Measurements from ENCODE around the gene PAPSS1.

PAPSS1 gene

GRCh38 chr4:107742791-107743190 is 22.8 kb upstream of the PAPSS1 start:
- no peak overlapping the region for H3K4me3 ChIP-seq
- H3K27me3 ChIP-seq, result no peaks in the 10 kb centered on the region
- no peaks in the 10 kb centered on the region for H3K9me3 ChIP-seq
- no peak for DNase-seq
- H3K4me1 ChIP-seq, result peaks cover 0 to 16% (median 11%) of the 10 kb centered on the region in 4 donors
- intact Hi-C loops (cut with DNase I; ENCODE audit: low total_unique reads), result no loop called here
- no peak overlapping the region for H3K27ac ChIP-seq
- H3K36me3 ChIP-seq, result no peaks in the 10 kb centered on the region
- no peak for TF ChIP-seq CTCF (IDR thresholded peaks at IDR 0.05)

- DNase-seq, result no peak
- Histone ChIP-seq H3K4me1 (peaks cover 0 to 16% (median 11%) of the 10 kb centered on the region in 4 donors), H3K36me3 (no peaks in the 10 kb centered on the region), H3K9me3 (no peaks in the 10 kb centered on the region), H3K27ac (peak overlapping the region in 1 of 2 donors; percentile 76), H3K4me3 (no peak overlapping the region), H3K27me3 (no peaks in the 10 kb centered on the region)
- no peak for TF ChIP-seq CTCF (IDR thresholded peaks at IDR 0.05)
- intact Hi-C loops (cut with DNase I; ENCODE audit: low total_unique reads), result no loop called here
Observed at GRCh38 chr4:107742196-107742595, 22.2 kb upstream of the PAPSS1 start.

- no peak overlapping the region for H3K4me3 ChIP-seq
- intact Hi-C loops (cut with DNase I; ENCODE audit: low total_unique reads), result no loop called here
- no peaks in the 10 kb centered on the region for H3K27me3 ChIP-seq
- peak overlapping the region; percentile 76 to 80 for H3K27ac ChIP-seq
- TF ChIP-seq CTCF (IDR thresholded peaks at IDR 0.05), result no peak
- DNase-seq, result peak; percentile 60 to 78
- H3K9me3 ChIP-seq, result no peaks in the 10 kb centered on the region
- H3K36me3 ChIP-seq, result no peaks in the 10 kb centered on the region
- peaks cover 0 to 16% (median 11%) of the 10 kb centered on the region in 4 donors for H3K4me1 ChIP-seq
Observed at GRCh38 chr4:107740950-107741701, 21.1 kb upstream of the PAPSS1 start.

- no peak for TF ChIP-seq CTCF (IDR thresholded peaks at IDR 0.05)
- Histone ChIP-seq H3K9me3 (no peaks in the 10 kb centered on the region), H3K4me1 (peaks cover 0 to 16% (median 11%) of the 10 kb centered on the region in 4 donors), H3K36me3 (no peaks in the 10 kb centered on the region), H3K4me3 (no peak overlapping the region), H3K27me3 (no peaks in the 10 kb centered on the region), H3K27ac (peak overlapping the region; percentile 76 to 80)
- DNase-seq, result no peak
- intact Hi-C loops (cut with DNase I; ENCODE audit: low total_unique reads), result no loop called here
Observed at GRCh38 chr4:107740381-107740780, 20.3 kb upstream of the PAPSS1 start.

- no peak overlapping the region for H3K4me3 ChIP-seq
- no peak for TF ChIP-seq CTCF (IDR thresholded peaks at IDR 0.05)
- no peaks in the 10 kb centered on the region for H3K9me3 ChIP-seq
- peaks cover 0 to 16% (median 11%) of the 10 kb centered on the region in 4 donors for H3K4me1 ChIP-seq
- intact Hi-C loops (cut with DNase I; ENCODE audit: low total_unique reads), result no loop called here
- no peaks in the 10 kb centered on the region for H3K36me3 ChIP-seq
- H3K27ac ChIP-seq, result no peak overlapping the region
- no peak for DNase-seq
- no peaks in the 10 kb centered on the region for H3K27me3 ChIP-seq
Observed at GRCh38 chr4:107737450-107737849, 17.4 kb upstream of the PAPSS1 start.
